Osteoblast (primary cell): ENCODE results near the gene FBXL17. TPM values are rescaled to one million over a fixed set of nuclear protein-coding genes. Genes with fewer than 3 reads are reported as not detected.

Experiments used
- DNase-seq: peaks from one replicate; pipeline ENCODE4 v3.0.0; 2011; ENCODE audit warnings: low spot score, mixed read lengths; ENCODE audit not compliant: insufficient read length; ENCODE audit errors: missing footprints
- H2AFZ ChIP-seq: 2 replicates; pipeline ENCODE4 v1.6.0; 2011; ENCODE audit warnings: mild to moderate bottlenecking, low read length
- H3K27ac ChIP-seq: 2 replicates; pipeline ENCODE4 v1.5.1; 2011; ENCODE audit warnings: mild to moderate bottlenecking, low read depth, low read length, moderate library complexity
- H3K27me3 ChIP-seq: 2 replicates; pipeline ENCODE4 v1.6.0; 2012; ENCODE audit warnings: mild to moderate bottlenecking, control low read depth, inconsistent platforms, low read length, moderate library complexity; ENCODE audit not compliant: insufficient read depth
- H3K36me3 ChIP-seq: 2 replicates; pipeline ENCODE4 v1.5.1; 2011; ENCODE audit warnings: mild to moderate bottlenecking, low read length, control low read depth, moderate library complexity; ENCODE audit not compliant: insufficient read depth
- H3K4me1 ChIP-seq: 2 replicates; pipeline ENCODE4 v1.5.1; 2011; ENCODE audit warnings: mild to moderate bottlenecking, low read length, control low read depth, moderate library complexity; ENCODE audit not compliant: insufficient read depth
- H3K4me2 ChIP-seq: 2 replicates; pipeline ENCODE4 v1.6.0; 2011; ENCODE audit warnings: mild to moderate bottlenecking, low read length; ENCODE audit not compliant: insufficient read depth
- H3K4me3 ChIP-seq: fragments of 200-600 bp; sonication (generic); 3 replicates; pipeline ENCODE4 v1.5.1; 2012; ENCODE audit warnings: mild to moderate bottlenecking, low read length, inconsistent platforms; ENCODE audit not compliant: insufficient read depth
- H3K79me2 ChIP-seq: 2 replicates; pipeline ENCODE4 v1.6.0; 2012; ENCODE audit warnings: mild to moderate bottlenecking, low read length, control low read depth, inconsistent platforms; ENCODE audit not compliant: insufficient read depth
- H3K9me3 ChIP-seq: 2 replicates; pipeline ENCODE4 v1.5.1; 2011; ENCODE audit warnings: low read depth, low read length, control low read depth
- H4K20me1 ChIP-seq: 2 replicates; pipeline ENCODE4 v1.6.0; 2012; ENCODE audit warnings: mild to moderate bottlenecking, low read length, control low read depth; ENCODE audit not compliant: insufficient read depth
- CTCF ChIP-seq: IDR thresholded peaks from 2 replicates; pipeline ENCODE4 v1.5.1; 2011; ENCODE audit warnings: mild to moderate bottlenecking, low read depth, low read length, moderate library complexity; ENCODE audit errors: extremely low read depth
- total RNA-seq: library from RNA; depleted of rRNA; stranded (reverse); fragments of >200 nt; gene quantifications from 2 replicates; pipeline ENCODE4 v1.2.3, GENCODE V29; 2012

The FBXL17 gene
- total RNA-seq, 1 donor = 19.5 TPM

DNA sequence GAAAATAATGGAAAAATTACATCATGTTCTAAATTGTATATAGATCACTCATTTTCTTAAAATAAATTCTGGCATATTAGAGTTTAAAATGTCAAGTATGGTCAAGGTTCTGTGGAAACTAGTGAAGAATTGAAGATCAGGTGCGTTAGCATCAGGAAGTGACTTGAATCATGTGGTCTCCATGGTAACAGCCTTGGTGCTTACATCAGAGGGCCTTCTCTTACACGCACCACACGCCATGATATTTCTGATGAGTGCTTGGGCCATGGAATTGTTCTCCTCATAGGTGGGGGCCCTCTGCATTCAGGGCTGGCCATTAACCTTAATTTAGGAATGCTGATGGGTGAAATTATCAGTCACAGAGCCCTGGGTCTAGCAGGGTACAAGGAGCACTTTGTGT, 423.0 kb downstream of the FBXL17 start:
- H3K4me3 ChIP-seq = no peak overlapping the region
- no peak overlapping the region for H3K27ac ChIP-seq
- TF ChIP-seq CTCF = no peak

DNA sequence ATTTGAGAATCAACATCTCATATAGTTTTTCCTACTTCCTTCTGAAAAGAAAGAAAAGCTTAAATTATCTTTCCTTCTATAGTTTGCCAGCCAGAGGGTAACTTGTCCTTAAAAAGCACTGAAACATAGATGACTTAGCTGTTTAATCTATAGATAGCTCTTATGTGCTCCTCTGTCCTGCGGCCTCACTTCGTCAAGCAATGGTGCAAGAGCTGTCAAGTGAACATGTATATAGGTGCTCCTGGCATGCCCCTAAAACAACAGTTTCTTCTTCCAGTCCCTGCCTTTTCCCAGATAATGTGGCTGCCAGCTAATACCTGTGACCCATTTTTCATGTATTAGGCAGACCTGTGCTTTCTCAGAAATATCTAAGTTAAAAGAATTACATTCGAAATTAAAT, 423.5 kb downstream of the FBXL17 start:
- no peaks in the 10 kb centered on the region for H3K4me1 ChIP-seq
- H3K4me3 ChIP-seq = no peak overlapping the region
- H2AFZ ChIP-seq = no peak overlapping the region
- no peaks in the 10 kb centered on the region for H4K20me1 ChIP-seq
- no peak overlapping the region for H3K4me2 ChIP-seq
- H3K9me3 ChIP-seq = no peaks in the 10 kb centered on the region
- H3K79me2 ChIP-seq = no peaks in the 10 kb centered on the region
- no peaks in the 10 kb centered on the region for H3K36me3 ChIP-seq
- H3K27ac ChIP-seq = no peak overlapping the region
- no peak for DNase-seq
- no peak for TF ChIP-seq CTCF
- no peaks in the 10 kb centered on the region for H3K27me3 ChIP-seq

More for the DNA sequence above, 423.0 kb downstream of the FBXL17 start:
- no peaks in the 10 kb centered on the region for H3K9me3 ChIP-seq
- no peak for DNase-seq
- no peaks in the 10 kb centered on the region for H3K79me2 ChIP-seq
- H2AFZ ChIP-seq = no peak overlapping the region
- H3K36me3 ChIP-seq = no peaks in the 10 kb centered on the region
- H3K4me2 ChIP-seq = no peak overlapping the region
- no peaks in the 10 kb centered on the region for H3K4me1 ChIP-seq
- H4K20me1 ChIP-seq = no peaks in the 10 kb centered on the region
- no peaks in the 10 kb centered on the region for H3K27me3 ChIP-seq

GRCh38 chr5:107957051-107957450, 424.8 kb downstream of the FBXL17 start:
- Histone ChIP-seq H3K27ac (no peak overlapping the region), H3K4me3 (no peak overlapping the region), H3K79me2 (no peaks in the 10 kb centered on the region), H3K4me2 (no peak overlapping the region), H3K4me1 (no peaks in the 10 kb centered on the region), H3K36me3 (no peaks in the 10 kb centered on the region), H2AFZ (no peak overlapping the region), H3K9me3 (no peaks in the 10 kb centered on the region), H4K20me1 (no peaks in the 10 kb centered on the region), H3K27me3 (no peaks in the 10 kb centered on the region)
- no peak for DNase-seq
- no peak for TF ChIP-seq CTCF

DNA sequence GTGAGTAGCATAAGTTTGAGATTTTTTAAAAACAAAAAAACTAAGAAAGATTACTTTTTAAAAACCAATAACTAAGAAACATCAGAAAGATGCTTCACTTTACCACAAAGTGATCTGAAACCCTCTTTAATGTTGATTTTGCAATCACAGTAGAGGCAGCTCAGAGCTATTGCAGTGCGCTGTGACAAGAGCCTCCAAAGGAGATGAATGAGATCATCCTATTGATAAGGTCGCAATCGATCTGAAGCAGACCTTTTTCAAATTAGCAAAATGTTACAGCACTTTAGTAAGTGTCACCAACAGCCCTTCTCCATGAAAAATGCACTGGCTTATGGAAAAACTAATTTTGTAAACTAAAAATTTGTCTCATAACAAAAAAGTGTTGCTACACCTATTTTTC, 426.6 kb downstream of the FBXL17 start:
- Histone ChIP-seq H3K27ac (no peak overlapping the region), H3K27me3 (no peaks in the 10 kb centered on the region), H3K4me2 (no peak overlapping the region), H4K20me1 (no peaks in the 10 kb centered on the region), H3K4me1 (no peaks in the 10 kb centered on the region), H3K79me2 (no peaks in the 10 kb centered on the region), H2AFZ (no peak overlapping the region), H3K4me3 (no peak overlapping the region), H3K9me3 (no peaks in the 10 kb centered on the region), H3K36me3 (no peaks in the 10 kb centered on the region)
- no peak for DNase-seq
- no peak for TF ChIP-seq CTCF
